ENCODE measurements around the gene FUBP1. TPM values are rescaled to one million over a fixed set of nuclear protein-coding genes. Genes with fewer than 3 reads are reported as not detected.

FUBP1 gene
- polyA plus RNA-seq, 3 donors, result 16.5 to 47.3 (median 16.5) TPM

- H4K20me1 ChIP-seq (ENCODE audit: insufficient read depth, low read length), result no peaks in the 10 kb centered on the region
- H3K27ac ChIP-seq (ENCODE audit: low read depth in 1 of 2, low read length in 2 of 2), result no peak overlapping the region
- Mint-ChIP-seq H3K36me3 (peaks cover 7 to 24% of the 10 kb centered on the region in 2 donors), H3K4me3 (no peak overlapping the region), H3K9me3 (no peaks in the 10 kb centered on the region), H3K27me3 (ENCODE audit: low read depth in 3 of 3) (no peaks in the 10 kb centered on the region), H3K4me1 (peaks cover 3% of the 10 kb centered on the region), H3K27ac (no peak overlapping the region)
- H2AFZ ChIP-seq (ENCODE audit: insufficient read depth, low read depth, low read length, poor library complexity, severe bottlenecking), result no peak overlapping the region
- H3K27me3 ChIP-seq (ENCODE audit: control insufficient read depth in 2 of 2, insufficient read depth in 2 of 2, low read length in 2 of 2), result no peaks in the 10 kb centered on the region
- no peak overlapping the region for H3K4me2 ChIP-seq (replicated peaks; ENCODE audit: extremely low read depth, low read length, poor library complexity, severe bottlenecking)
- no peak overlapping the region for H3K9ac ChIP-seq (ENCODE audit: insufficient read depth, low read length, poor library complexity, severe bottlenecking)
- H3K4me3 ChIP-seq (replicated peaks in 1 of 3; ENCODE audit: low read depth in 2 of 3, low read length in 3 of 3), result no peak overlapping the region
- DNase-seq, result no peak
- peaks cover 0 to 11% of the 10 kb centered on the region in 2 donors for H3K36me3 ChIP-seq (replicated peaks in 1 of 2; ENCODE audit: control insufficient read depth in 1 of 2, insufficient read depth in 2 of 2, low read length in 2 of 2)
- TF ChIP-seq, protein P1, sequence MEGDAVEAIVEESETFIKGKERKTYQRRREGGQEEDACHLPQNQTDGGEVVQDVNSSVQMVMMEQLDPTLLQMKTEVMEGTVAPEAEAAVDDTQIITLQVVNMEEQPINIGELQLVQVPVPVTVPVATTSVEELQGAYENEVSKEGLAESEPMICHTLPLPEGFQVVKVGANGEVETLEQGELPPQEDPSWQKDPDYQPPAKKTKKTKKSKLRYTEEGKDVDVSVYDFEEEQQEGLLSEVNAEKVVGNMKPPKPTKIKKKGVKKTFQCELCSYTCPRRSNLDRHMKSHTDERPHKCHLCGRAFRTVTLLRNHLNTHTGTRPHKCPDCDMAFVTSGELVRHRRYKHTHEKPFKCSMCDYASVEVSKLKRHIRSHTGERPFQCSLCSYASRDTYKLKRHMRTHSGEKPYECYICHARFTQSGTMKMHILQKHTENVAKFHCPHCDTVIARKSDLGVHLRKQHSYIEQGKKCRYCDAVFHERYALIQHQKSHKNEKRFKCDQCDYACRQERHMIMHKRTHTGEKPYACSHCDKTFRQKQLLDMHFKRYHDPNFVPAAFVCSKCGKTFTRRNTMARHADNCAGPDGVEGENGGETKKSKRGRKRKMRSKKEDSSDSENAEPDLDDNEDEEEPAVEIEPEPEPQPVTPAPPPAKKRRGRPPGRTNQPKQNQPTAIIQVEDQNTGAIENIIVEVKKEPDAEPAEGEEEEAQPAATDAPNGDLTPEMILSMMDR (IDR thresholded peaks at IDR 0.05), result no peak
- H3K79me2 ChIP-seq (ENCODE audit: insufficient read depth, low read length), result peaks cover 20% of the 10 kb centered on the region
- H3K9me3 ChIP-seq (replicated peaks in 1 of 2; ENCODE audit: control insufficient read depth in 1 of 2, insufficient read depth in 1 of 2, low read length in 2 of 2), result no peaks in the 10 kb centered on the region
- H3K4me1 ChIP-seq (ENCODE audit: control insufficient read depth in 1 of 2, insufficient read depth in 2 of 2, low read length in 2 of 2), result no peaks in the 10 kb centered on the region
- intact Hi-C loops (cut with micrococcal nuclease), result no loop called here
Measured at GRCh38 chr1:77991638-77992037, 12.8 kb upstream of the FUBP1 start.

DNA sequence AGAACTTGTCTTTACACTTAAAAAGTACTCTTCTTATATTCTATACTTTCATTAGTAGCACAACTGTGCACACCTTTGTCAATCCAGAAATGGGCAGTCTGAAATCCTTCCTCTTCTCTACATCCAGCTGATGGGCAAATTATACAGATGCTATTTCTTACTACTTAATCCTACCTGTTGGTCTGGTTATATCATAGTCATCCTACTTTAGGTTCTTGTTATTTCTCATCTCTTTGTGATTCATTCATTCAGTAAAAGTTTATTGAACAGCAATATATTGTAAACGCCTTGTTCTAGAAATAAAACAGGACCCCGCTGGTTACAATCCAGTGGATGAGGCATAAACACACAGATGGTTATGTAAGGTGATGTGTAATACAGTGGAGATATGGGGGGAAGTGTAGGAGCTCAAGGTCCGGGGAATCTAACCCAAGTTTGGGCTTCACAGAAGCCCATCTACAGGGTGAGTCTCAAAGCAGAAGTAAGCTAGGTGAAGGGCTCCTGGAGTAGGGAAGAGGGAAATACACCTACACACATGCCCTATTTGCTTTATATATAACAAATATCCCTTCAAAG is 11.8 kb upstream of the FUBP1 start:
- H3K4me1 Mint-ChIP-seq, result peaks cover 11% of the 10 kb centered on the region
- H3K9me3 ChIP-seq (replicated peaks in 1 of 2; ENCODE audit: control insufficient read depth in 1 of 2, insufficient read depth in 1 of 2, low read length in 2 of 2), result no peaks in the 10 kb centered on the region
- H3K36me3 ChIP-seq (replicated peaks in 1 of 2; ENCODE audit: control insufficient read depth in 1 of 2, insufficient read depth in 2 of 2, low read length in 2 of 2), result peaks cover 0 to 5% of the 10 kb centered on the region in 2 donors
- TF ChIP-seq, protein P1 (IDR thresholded peaks at IDR 0.05), result no peak
- H3K36me3 Mint-ChIP-seq, result peaks cover 7 to 24% of the 10 kb centered on the region in 2 donors
- WGBS (ENCODE audit: insufficient coverage), result 100% methylated on average over 1 of the region's 3 CpGs
- DNase-seq, result no peak
- H3K4me2 ChIP-seq (replicated peaks; ENCODE audit: extremely low read depth, low read length, poor library complexity, severe bottlenecking), result no peak overlapping the region
- H3K4me3 ChIP-seq (replicated peaks in 1 of 3; ENCODE audit: low read depth in 2 of 3, low read length in 3 of 3), result no peak overlapping the region
- no peak overlapping the region for H3K27ac Mint-ChIP-seq
- no peak overlapping the region for H3K4me3 Mint-ChIP-seq
- no peaks in the 10 kb centered on the region for H3K9me3 Mint-ChIP-seq
- peaks cover 23% of the 10 kb centered on the region for H3K79me2 ChIP-seq (ENCODE audit: insufficient read depth, low read length)
- intact Hi-C loops (cut with micrococcal nuclease), result no loop called here
- peaks cover 0 to 5% of the 10 kb centered on the region in 2 donors for H3K4me1 ChIP-seq (ENCODE audit: control insufficient read depth in 1 of 2, insufficient read depth in 2 of 2, low read length in 2 of 2)
- H3K27me3 ChIP-seq (ENCODE audit: control insufficient read depth in 2 of 2, insufficient read depth in 2 of 2, low read length in 2 of 2), result no peaks in the 10 kb centered on the region
- H3K27me3 Mint-ChIP-seq (ENCODE audit: low read depth in 3 of 3), result no peaks in the 10 kb centered on the region
- H2AFZ ChIP-seq (ENCODE audit: insufficient read depth, low read depth, low read length, poor library complexity, severe bottlenecking), result no peak overlapping the region
- H4K20me1 ChIP-seq (ENCODE audit: insufficient read depth, low read length), result no peaks in the 10 kb centered on the region
- H3K27ac ChIP-seq (ENCODE audit: low read depth in 1 of 2, low read length in 2 of 2), result no peak overlapping the region
- H3K9ac ChIP-seq (ENCODE audit: insufficient read depth, low read length, poor library complexity, severe bottlenecking), result no peak overlapping the region
